GM12892 (cell line): ENCODE data around the gene PICALM.

Experiments used
- POLR2A ChIP-seq: IDR thresholded peaks from 2 replicates; pipeline ENCODE4 v1.6.1; 2011; ENCODE audit warnings: low read depth, low read length, control low read depth
- TAF1 ChIP-seq: IDR thresholded peaks from 2 replicates; pipeline ENCODE4 v1.6.1; 2011; ENCODE audit warnings: low read depth, mild to moderate bottlenecking, control low read depth, low read length, borderline replicate concordance

- peak; percentile 61; the same call in 1 of the 2 replicates for TF ChIP-seq POLR2A
- no peak for TF ChIP-seq TAF1
Observed at GRCh38 chr11:86068138-86068871, 579 bp downstream of the PICALM start.
